WTC11 (cell line): ENCODE measurements around the gene THRSP. TPM values are rescaled to one million over a fixed set of nuclear protein-coding genes. Genes with fewer than 3 reads are reported as not detected.

Experiments
- ATAC-seq: fragments of 200-7000 bp; cut with Tn5 transposase; 2 replicates; pipeline ENCODE4 v1.10.0; 2021; ENCODE audit warnings: mild to moderate bottlenecking, moderate library complexity
- CTCF ChIA-PET: fragments of 300-600 bp; sonication (Branson Sonifier 250); formaldehyde crosslinking; loops from one replicate; lab custom pipeline; 2021; ENCODE audit warnings: antibody characterized with exemption; lab: Charles Lee
- POLR2A ChIA-PET: fragments of 350-600 bp; sonication (Branson Sonifier 250); formaldehyde crosslinking; loops from one replicate; lab custom pipeline; 2021; ENCODE audit warnings: antibody characterized with exemption; lab: Charles Lee
- DNase-seq: peaks from one replicate; pipeline ENCODE4 v3.0.0; 2021; ENCODE audit warnings: low spot score
- H3K27ac Mint-ChIP-seq: 2 replicates; pipeline ENCODE4 v1.8.0; 2021; ENCODE audit warnings: mixed read lengths
- H3K27me3 Mint-ChIP-seq: 2 replicates; pipeline ENCODE4 v1.8.0; 2021; ENCODE audit warnings: low read depth, mild to moderate bottlenecking, moderate library complexity, mixed read lengths
- H3K36me3 Mint-ChIP-seq: 2 replicates; pipeline ENCODE4 v1.8.0; 2021; ENCODE audit warnings: mixed read lengths
- H3K4me1 Mint-ChIP-seq: 2 replicates; pipeline ENCODE4 v1.8.0; 2022; ENCODE audit warnings: mixed read lengths
- H3K4me3 Mint-ChIP-seq: 2 replicates; pipeline ENCODE4 v1.8.0; 2021; ENCODE audit warnings: mild to moderate bottlenecking, moderate library complexity, mixed read lengths
- H3K9me3 Mint-ChIP-seq: 2 replicates; pipeline ENCODE4 v1.8.0; 2021; ENCODE audit warnings: mixed read lengths
- ARID4B ChIP-seq: sonication (generic); formaldehyde crosslinking; IDR thresholded peaks from 2 replicates; pipeline ENCODE4 v1.8.0; 2023; ENCODE audit warnings: missing genetic modification reagents, mild to moderate bottlenecking, borderline replicate concordance
- ATF6 ChIP-seq: sonication (generic); formaldehyde crosslinking; IDR thresholded peaks from 2 replicates; pipeline ENCODE4 v1.8.1; 2023; ENCODE audit warnings: mild to moderate bottlenecking, missing genetic modification reagents
- CREB1 ChIP-seq: sonication (generic); formaldehyde crosslinking; IDR thresholded peaks from 2 replicates; pipeline ENCODE4 v1.8.0; 2023; ENCODE audit warnings: mild to moderate bottlenecking, missing genetic modification reagents
- E2F4 ChIP-seq: sonication (generic); formaldehyde crosslinking; IDR thresholded peaks from 2 replicates; pipeline ENCODE4 v1.8.1; 2022; ENCODE audit warnings: low read depth, mild to moderate bottlenecking, moderate library complexity, missing genetic modification reagents, borderline replicate concordance
- E2F5 ChIP-seq: sonication (generic); formaldehyde crosslinking; IDR thresholded peaks from 2 replicates; pipeline ENCODE4 v1.8.1; 2022; ENCODE audit warnings: mild to moderate bottlenecking, moderate library complexity, missing genetic modification reagents
- ELF4 ChIP-seq: sonication (generic); formaldehyde crosslinking; IDR thresholded peaks from 2 replicates; pipeline ENCODE4 v1.8.1; 2022; ENCODE audit warnings: low read depth, mild to moderate bottlenecking, moderate library complexity, missing genetic modification reagents
- EMX1 ChIP-seq: fragments of 250-450 bp; sonication (Bioruptor Pico); IDR thresholded peaks from 2 replicates; pipeline ENCODE4 v1.8.0; 2021; ENCODE audit warnings: mild to moderate bottlenecking
- ESRRA ChIP-seq: sonication (generic); formaldehyde crosslinking; IDR thresholded peaks from 2 replicates; pipeline ENCODE4 v1.8.1; 2022; ENCODE audit warnings: mild to moderate bottlenecking, missing genetic modification reagents, borderline replicate concordance
- JAZF1 ChIP-seq: fragments of 250-450 bp; sonication (Bioruptor Pico); IDR thresholded peaks from 2 replicates; pipeline ENCODE4 v1.9.0; 2021; ENCODE audit warnings: moderate library complexity, mild to moderate bottlenecking, inconsistent platforms
- MLX ChIP-seq: sonication (generic); formaldehyde crosslinking; IDR thresholded peaks from 2 replicates; pipeline ENCODE4 v1.8.1; 2023; ENCODE audit warnings: mild to moderate bottlenecking, missing genetic modification reagents, moderate library complexity
- NFATC4 ChIP-seq: fragments of 250-450 bp; sonication (Bioruptor Pico); IDR thresholded peaks from 2 replicates; pipeline ENCODE4 v1.9.0; 2021; ENCODE audit warnings: mild to moderate bottlenecking
- NFYB ChIP-seq: sonication (generic); formaldehyde crosslinking; conservative IDR thresholded peaks from 2 replicates; pipeline ENCODE4 v1.8.0; 2022; ENCODE audit warnings: low read depth, missing genetic modification reagents
- PRDM15 ChIP-seq: sonication (generic); formaldehyde crosslinking; IDR thresholded peaks from 2 replicates; pipeline ENCODE4 v1.8.0; 2022; ENCODE audit warnings: missing genetic modification reagents
- PREB ChIP-seq: sonication (generic); formaldehyde crosslinking; IDR thresholded peaks from 2 replicates; pipeline ENCODE4 v1.8.1; 2022; ENCODE audit warnings: mild to moderate bottlenecking, missing genetic modification reagents, moderate library complexity, borderline replicate concordance
- RELA ChIP-seq: sonication (generic); formaldehyde crosslinking; IDR thresholded peaks from 2 replicates; pipeline ENCODE4 v1.8.1; 2022; ENCODE audit warnings: missing genetic modification reagents, mild to moderate bottlenecking, borderline replicate concordance
- SP1 ChIP-seq: sonication (generic); formaldehyde crosslinking; conservative IDR thresholded peaks from 2 replicates; pipeline ENCODE4 v1.8.1; 2022; ENCODE audit warnings: missing genetic modification reagents
- USF1 ChIP-seq: sonication (generic); formaldehyde crosslinking; IDR thresholded peaks from 2 replicates; pipeline ENCODE4 v1.8.0; 2022; ENCODE audit warnings: mild to moderate bottlenecking, missing genetic modification reagents
- ZBTB21 ChIP-seq: sonication (generic); formaldehyde crosslinking; IDR thresholded peaks from 2 replicates; pipeline ENCODE4 v1.8.1; 2023; ENCODE audit warnings: mild to moderate bottlenecking, missing genetic modification reagents, borderline replicate concordance
- ZNF219 ChIP-seq: sonication (generic); formaldehyde crosslinking; IDR thresholded peaks from 2 replicates; pipeline ENCODE4 v1.8.0; 2023; ENCODE audit warnings: missing genetic modification reagents, mild to moderate bottlenecking, borderline replicate concordance
- ZNF671 ChIP-seq: fragments of 250-450 bp; sonication (Bioruptor Pico); IDR thresholded peaks from 2 replicates; pipeline ENCODE4 v1.8.0; 2021; ENCODE audit warnings: mild to moderate bottlenecking
- total RNA-seq: library from RNA; stranded (reverse); gene quantifications from 3 replicates; pipeline ENCODE4 v1.2.3, GENCODE V29; 2021

Gene THRSP
- total RNA-seq, 1 experiment from 2014 or later = not detected

- TF ChIP-seq ATF6 (no peak), NFYB (no peak)
Measured at GRCh38 chr11:78071717-78072116, 8.1 kb downstream of the THRSP start (continued).

- POLR2A ChIA-PET = no interaction called here
- no peaks in the 10 kb centered on the region for H3K27me3 Mint-ChIP-seq
- peaks cover 3% of the 10 kb centered on the region; the same call in 1 of the 2 replicates for H3K9me3 Mint-ChIP-seq
Measured at GRCh38 chr11:78072455-78072854, 8.8 kb downstream of the THRSP start.

GRCh38 chr11:78074756-78075155 lies 11.1 kb downstream of the THRSP start:
- Mint-ChIP-seq H3K9me3 (no peaks in the 10 kb centered on the region), H3K27me3 (no peaks in the 10 kb centered on the region), H3K4me1 (peaks cover 9% of the 10 kb centered on the region), H3K4me3 (no peak overlapping the region), H3K27ac (no peak overlapping the region), H3K36me3 (peaks cover 21% of the 10 kb centered on the region)
- DNase-seq = no peak
- ChIA-PET CTCF (no interaction called here), POLR2A (no interaction called here)
- ATAC-seq = no peak
- TF ChIP-seq ARID4B (CRISPR knock-in tag) (no peak), PRDM15 (CRISPR knock-in tag) (no peak), MLX (CRISPR knock-in tag) (no peak), ESRRA (no peak), EMX1 (CRISPR knock-in tag) (no peak), ZNF219 (CRISPR knock-in tag) (no peak), E2F5 (CRISPR knock-in tag) (no peak), ZBTB21 (CRISPR knock-in tag) (no peak), PREB (CRISPR knock-in tag) (no peak), JAZF1 (CRISPR knock-in tag) (no peak)

More at GRCh38 chr11:78072455-78072854, 8.8 kb downstream of the THRSP start:
- Mint-ChIP-seq H3K36me3 (peaks cover 38% of the 10 kb centered on the region), H3K4me1 (no peaks in the 10 kb centered on the region), H3K4me3 (no peak overlapping the region), H3K27ac (no peak overlapping the region)
- TF ChIP-seq ZNF671 = no peak
- no peak for TF ChIP-seq RELA (CRISPR knock-in tag)
- no peak for TF ChIP-seq ELF4
- no peak for TF ChIP-seq CREB1 (CRISPR knock-in tag)
- TF ChIP-seq NFATC4 = no peak
- TF ChIP-seq USF1 (CRISPR knock-in tag) = no peak
- no peak for TF ChIP-seq E2F4 (CRISPR knock-in tag)
- TF ChIP-seq SP1 = no peak
- TF ChIP-seq EMX1 (CRISPR knock-in tag) = no peak
- no peak for ATAC-seq
- CTCF ChIA-PET = no interaction called here
- DNase-seq = no peak
